Activated CD8-positive, alpha-beta memory T cell treated with anti-CD3 and anti-CD28 coated beads, Interleukin-2, amount 50 U/mL, for 4 hours (primary cell): ENCODE measurements around the gene RUFY1.
A peak's percentile ranks its signal among the peaks of the same experiment; 100 is the strongest.
"Not testable (repeated sequence)": the region's sequence is repeated elsewhere in the genome, so short reads cannot be mapped to it uniquely, and the experiment has no call there.

Experiments used
- DNase-seq: peaks from one replicate; pipeline ENCODE4 v3.0.0-alpha.2; 2020

The RUFY1 gene

DNA sequence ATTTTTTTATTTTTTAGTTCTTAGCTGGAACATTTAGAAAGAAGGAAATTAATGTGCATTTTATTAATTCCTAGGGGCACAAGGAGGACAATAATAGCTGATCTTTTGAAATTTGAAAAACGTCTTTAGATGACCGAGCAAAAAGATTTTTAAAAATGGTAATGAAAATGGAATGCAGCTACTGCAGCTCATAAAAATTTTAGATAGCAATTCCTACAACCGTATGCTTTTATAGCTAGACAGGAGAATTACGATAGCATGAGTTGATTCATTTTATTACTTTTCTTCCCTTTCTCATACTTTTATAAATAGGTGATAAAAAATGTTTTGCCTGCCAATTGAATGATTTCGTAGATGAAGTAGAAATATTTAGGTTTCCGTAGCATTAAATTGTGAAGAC, 13.7 kb upstream of the RUFY1 start:
- DNase-seq: no peak

DNA sequence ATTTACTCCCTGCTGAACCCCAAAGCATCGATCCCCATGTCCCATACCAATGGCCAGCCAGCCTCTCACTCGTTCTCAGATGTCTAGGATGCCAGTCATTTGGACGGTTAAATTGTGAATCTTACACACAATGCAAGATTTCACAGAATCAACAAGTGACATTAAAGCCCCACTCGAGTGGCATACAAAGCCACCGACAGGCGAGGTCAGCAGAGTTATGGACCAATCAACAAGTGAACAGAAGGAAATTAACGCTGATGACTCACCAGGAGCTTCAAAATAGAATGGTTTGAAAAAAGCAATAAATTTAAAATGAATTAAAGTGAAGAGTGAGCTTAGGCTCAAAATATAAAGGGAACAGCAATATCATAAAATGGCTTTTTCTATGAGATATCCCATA, 8.2 kb upstream of the RUFY1 start:
- DNase-seq: no peak

DNA sequence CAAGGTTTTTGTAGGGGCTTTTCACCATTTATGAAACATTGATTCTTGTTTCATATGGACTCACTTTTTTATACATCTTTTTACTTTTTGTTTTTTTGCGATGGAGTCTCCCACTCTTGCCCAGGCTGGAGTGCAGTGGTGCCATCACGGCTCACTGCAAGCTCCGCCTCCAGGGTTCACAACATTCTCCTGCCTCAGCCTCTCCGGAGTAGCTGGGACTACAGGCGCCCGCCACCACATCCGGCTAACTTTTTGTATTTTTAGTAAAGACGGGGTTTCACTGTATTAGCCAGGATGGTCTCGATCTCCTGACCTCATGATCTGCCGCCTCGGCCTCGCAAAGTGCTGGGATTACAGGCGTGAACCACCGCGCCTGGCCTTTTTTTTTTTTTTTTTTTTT, 7.1 kb upstream of the RUFY1 start:
- DNase-seq: not testable (repeated sequence)

DNA sequence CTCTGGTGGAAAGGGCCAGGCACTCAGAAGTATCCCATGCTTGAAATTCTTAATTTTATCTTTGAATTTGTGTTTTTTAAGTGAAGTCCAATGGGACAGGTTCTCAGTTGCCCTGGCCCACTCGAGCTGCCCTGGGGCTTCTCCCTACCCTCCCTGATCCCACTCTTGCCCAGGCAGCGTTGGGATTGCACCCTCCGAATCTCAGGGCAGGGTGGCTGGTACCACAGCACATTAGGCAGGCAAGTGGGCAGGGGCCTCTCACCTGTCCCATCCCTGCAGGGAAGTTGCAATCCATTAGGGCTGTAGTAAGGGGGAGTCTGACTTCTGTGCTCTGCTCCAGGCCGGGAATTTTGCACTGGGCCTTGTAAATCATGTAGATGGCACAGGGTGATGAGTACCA, 2.7 kb downstream of the RUFY1 start:
- DNase-seq: no peak

DNA sequence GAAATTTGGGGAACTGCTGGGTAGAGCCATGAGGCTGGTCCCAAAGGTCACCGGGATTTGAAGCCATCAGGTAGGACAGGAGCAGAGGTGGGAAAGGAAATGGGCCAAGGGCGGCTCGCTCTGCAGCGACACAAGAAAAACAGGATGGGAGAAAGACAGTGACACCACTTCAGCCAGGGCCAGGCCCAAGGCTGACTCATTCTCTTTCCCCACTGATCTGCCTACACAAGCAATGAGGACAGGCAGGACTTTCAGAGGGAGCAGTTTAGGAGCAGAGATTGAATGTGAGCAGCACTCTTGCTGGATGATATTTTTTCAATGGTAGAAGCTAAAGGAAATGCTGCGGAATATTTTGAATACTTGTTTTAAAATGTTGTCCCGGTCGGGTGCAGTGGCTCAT, 3.5 kb downstream of the RUFY1 start:
- DNase-seq: no peak

DNA sequence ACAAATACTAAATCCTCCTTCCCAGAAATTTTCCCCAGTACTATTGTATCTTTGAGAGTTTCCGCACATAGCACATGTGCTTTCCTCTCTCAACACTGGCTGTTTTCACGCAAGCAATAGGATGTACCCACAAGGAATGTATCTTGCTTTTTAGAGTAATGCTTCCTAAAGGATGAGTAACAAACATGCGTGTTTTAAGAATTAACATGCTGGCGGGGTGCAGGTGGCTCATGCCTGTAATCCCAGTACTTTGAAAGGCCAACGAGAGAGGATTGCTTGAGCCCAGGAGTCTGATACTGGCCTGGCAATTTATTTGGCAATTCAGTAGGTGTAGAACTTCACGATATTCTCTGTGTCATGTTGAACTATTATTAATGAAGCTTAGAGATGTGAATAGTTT, 4.6 kb downstream of the RUFY1 start:
- no peak for DNase-seq

DNA sequence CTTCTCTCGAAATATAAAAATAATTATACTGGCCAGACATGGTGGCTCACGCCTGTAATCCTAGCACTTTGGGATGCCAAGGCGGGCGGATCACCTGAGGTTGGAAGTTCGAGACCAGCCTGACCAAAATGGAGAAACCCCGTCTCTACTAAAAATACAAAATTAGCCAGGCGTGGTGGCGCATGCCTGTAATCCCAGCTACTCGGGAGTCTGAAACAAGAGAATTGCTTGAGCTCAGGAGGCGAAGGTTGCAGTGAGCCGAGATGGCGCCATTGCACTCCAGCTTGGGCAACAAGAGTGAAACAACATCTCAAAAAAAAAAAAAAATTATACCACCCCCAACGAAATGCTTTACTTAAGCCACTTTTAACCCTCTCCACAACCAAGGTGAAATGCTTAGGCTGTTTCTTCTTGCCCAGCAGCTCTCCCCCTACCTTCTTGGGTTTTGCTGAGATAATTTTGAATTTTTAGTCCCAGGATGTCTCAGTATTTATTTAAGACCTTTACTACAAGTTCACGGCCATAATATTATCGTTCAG, 8.0 kb downstream of the RUFY1 start:
- not testable (repeated sequence) for DNase-seq

DNA sequence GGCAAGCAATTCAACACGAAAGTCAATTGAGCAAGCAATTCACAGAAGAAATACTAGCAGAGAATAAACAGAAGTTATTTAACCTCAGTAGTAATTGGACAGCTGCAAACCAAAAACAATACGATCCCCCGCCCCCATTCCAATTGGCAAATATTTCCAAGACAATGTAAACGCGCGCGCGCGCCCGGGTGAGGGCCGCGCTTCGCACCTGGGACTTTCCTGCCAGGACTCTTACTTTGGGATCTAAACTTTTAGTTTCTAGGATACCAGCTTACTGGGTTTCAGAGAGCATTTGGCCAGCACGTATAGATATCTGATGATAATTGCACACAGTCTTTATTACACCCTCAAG, 8.6 kb downstream of the RUFY1 start:
- DNase-seq: no peak

DNA sequence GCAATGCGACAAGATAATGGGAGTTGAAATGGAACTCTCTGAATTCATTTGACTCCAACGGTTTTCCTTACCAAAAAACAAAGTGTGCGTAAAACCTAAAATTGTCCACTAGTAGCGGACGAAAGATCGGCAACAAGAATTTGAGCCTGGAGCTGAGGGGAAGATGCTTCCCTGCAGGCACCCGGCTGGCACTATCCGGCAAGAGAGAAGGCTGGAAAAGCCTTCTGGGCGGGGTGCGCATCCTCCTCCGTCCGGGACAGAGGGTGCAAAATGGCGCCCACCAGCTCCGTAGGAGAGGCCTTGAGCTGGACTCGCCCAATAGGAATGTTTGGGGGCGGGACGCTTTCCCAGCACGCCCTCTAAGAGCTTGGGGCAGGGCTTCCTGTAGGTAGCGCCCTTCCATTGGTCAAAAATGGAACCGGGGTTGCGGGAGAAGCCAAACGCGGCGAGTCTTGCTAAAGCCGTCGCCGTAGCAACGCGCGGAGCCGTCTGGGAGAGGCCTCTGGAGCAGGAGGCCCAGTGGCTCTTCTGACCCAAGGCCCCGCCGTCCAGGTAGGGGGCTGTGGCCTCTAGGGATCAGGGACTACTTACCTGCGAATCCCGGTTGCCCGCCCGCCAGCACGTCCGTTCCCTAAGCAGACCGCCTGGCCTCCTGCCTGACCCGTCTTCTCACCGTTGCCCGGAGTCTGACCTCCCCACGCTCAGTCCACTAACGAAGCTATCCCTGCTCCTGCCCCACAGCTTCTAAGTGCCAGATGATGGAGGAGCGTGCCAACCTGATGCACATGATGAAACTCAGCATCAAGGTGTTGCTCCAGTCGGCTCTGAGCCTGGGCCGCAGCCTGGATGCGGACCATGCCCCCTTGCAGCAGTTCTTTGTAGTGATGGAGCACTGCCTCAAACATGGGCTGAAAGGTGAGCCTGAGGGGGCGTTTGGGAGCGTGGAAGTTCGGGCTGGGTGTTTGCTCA, 9.2 kb downstream of the RUFY1 start:
- DNase-seq: peak; percentile 78

DNA sequence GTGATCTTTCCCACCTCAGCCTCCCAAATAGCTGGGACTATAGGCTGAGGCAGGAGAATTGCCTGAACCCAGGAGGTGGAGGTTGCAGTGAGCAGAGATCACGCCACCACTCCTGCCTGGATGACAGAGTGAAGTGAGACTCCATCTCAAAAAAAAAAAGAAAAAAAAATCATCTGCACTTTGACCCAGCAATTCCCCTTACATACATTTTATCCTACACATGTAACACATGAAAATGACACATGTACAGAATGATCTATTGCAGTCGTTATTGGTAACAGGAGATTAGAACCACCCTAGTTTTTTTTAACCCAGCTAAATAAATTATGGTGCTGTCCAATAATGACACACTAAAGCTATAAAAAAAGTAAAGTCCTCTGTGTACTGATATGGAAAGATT, 14.2 kb downstream of the RUFY1 start:
- DNase-seq: no peak

DNA sequence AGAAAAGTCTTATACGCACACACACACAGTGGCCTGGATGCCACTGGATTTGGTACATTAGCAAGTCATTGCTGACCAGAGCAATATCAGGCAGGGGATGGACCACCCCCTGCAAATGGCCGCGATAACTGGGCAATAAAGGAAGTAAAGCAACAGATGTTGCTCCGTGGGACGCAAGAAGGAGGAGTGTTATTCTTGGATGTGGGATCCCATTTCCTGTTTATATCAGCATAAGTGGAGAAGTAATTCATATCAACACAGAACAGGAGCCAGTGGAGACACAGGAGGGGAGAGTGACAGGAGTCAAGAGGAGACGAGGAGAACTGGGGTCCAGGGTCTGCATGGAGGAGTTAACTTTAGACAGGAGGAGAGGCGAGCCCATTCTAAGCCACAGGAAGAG, 18.4 kb downstream of the RUFY1 start:
- no peak for DNase-seq

DNA sequence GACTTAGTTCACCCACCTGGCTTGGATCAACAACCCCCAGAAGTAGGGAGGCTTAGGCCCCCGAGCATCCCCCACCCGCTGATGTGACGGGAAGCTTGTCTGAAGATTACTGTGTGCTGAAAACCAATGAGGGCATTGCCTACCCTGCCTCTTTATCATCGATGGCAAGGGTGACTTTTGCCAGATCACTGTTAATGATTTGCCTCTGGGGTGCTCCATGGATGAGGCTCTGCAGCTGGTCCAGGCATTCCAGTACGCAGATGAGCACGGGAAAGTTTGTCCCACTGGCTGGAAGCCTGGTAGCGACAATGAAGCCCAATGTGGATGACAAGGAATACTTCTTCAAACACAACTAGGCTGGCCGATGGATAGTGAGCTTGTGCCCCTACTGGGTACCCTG, 22.0 kb downstream of the RUFY1 start:
- DNase-seq: no peak

DNA sequence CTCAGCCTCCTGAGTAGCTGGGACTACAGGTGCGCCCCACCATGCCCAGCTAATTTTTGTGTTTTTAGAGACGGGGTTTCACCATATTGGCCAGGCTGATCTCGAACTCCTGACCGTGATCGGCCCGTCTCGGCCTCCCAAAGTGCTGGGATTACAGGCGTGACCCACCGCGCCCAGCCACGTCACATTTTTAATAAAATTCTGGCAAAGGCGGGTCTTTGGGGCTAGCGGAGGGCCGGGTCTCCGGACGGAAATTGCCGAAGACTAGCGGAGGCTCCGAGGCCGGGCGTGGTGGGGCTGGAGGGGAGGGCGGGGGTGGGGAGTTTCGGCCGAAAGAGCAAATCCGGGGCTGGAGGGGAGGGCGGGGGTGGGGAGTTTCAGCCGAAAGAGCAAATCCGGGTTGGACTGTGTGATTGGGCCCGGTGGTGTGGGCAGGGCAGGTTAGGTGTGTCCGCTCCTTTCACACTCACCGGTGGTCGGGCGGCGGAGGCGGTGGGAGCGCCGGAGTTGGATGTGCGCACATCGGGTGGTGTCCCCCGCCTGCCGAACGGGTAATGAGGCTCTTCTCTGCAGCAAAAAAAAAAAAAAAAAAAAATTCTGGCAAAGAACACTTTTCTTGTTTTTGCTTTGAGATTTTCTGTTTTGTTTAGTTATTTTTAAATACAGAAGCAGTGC, 27.1 kb downstream of the RUFY1 start:
- DNase-seq: no peak

DNA sequence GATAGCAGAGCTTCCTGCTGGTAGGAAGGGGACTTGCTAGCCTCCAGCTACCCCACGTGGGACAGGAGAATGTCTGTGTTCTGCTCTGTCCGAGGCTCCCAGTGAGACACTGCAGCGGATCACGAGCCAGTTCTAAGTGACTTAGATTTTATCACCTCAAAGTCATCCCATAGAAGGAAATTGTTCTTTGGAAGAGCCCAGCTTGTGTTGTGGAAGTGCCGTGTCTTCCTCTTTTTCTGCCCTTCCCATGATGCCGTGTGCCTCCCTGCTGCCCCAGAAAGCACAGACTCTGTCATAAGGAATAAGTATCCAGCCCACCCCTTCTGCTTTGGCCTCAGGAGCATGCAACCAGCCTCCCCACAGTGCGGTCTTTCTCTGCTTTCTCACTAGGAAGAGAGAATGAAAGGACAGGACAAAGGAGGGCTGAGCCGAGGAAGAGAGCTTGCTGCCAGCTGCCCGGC, 35.6 kb downstream of the RUFY1 start:
- DNase-seq: no peak

DNA sequence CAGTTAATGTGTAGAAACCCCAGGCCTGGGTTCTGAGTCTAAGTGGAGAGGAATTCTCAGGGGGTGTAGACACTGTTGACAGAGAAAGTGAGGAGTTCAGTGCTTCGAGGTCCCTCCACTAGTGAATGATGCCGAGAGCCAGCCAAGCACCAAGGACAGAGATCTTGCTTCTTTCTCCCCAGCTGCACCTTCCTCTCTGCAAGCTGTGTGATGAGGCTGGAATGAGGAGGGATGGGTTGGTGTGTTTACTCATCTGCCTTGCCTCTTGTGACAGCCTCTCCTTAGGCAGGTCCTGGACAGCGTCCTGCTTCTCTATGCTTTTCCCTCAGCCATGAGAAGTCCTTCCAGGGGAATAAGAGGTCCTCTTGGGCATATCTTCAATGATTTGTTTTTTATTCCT, 37.8 kb downstream of the RUFY1 start:
- no peak for DNase-seq

DNA sequence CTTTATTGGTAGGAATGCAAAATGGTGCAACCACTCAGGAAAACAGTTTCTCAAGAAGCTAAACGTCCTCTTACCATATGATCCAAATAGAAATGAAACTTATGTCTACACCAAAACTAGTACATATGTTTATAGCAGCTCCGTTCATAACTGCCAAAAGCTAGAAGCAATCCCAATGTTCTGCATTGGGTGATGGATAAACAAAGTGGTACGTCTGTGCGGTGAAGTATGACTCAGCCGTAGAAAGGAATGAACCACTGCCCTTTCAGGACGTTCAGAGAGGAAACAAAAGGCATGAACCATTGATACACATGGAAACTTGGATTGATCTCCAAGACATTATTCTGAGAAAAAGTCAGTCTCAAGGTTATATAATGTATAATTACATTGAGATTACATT, 45.6 kb downstream of the RUFY1 start:
- DNase-seq: no peak

DNA sequence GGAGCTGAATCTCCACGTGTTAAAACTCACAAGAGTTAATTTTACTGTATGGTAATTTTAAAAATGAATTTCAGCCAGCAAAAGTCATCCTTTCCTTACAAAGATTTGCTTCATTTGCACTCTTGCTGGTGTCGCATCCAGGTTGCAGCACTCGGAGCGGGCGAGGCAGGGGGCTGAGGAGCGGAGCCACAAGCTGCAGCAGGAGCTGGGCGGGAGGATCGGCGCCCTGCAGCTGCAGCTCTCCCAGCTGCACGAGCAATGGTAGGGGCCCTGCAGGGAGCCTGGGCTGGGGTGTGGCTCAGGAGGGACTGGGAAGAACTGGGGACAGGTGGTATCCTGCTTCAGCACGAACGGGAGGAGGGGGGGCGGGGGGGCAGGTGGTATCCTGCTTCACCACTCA, 46.1 kb downstream of the RUFY1 start:
- DNase-seq: no peak

DNA sequence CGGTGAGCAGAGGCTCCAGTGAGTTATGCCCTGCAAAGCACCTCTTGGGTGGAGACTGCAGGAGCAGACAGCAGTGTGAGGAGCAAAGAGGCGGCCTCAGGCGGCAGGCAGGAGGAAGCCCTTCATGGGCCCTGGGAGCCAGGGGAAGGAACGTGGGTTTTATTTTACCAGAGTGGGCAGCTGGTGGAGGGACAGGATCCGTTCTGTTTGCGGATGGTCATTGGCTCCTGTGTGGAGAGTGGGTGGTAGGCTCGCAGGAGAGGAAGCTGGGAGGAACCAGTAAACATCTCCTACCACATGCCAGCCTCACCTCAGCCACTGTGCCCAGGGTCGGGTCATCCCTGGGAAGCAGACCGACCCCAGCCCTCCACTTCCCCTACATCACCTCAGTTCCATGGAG, 48.7 kb downstream of the RUFY1 start:
- DNase-seq: no peak

DNA sequence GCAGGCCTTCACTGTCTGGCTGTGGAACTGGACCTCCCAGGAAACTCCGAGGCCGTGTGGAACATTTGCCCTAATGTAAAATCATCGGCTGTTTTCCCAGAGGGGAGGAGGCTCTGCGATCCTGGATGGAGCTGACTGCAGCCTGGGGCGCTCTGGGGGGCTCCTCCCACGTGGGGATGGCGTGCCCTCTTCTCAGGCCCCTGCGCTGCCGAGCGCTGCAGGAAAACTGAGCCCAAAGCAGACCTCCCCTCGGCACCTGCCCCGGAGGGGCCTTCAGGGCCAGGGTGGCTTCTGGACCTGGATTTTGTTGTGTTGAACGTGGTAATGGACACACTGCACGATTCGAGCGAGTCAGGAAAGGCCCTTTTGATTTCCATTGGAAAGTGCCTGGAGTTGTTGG, 49.2 kb downstream of the RUFY1 start:
- no peak for DNase-seq

DNA sequence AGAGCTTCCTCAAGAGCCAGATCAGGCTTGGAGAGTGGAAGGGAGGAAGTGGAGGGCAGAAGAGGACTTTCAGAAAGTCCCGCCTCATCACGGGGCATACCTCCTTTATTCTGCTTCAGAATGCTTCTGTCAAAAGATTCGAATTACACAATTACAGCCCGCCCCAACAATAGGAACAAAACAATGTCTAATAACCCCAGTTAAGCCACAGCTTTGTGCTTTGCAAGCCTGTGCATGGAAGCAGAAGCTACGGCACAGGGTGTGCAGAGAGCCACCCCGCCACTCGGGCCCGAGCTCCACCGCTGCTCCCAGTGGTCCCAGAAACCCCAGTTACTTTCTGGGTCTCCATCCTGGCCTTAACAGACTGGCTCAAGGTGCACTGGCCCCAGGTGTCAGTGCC, 49.6 kb downstream of the RUFY1 start:
- no peak for DNase-seq

DNA sequence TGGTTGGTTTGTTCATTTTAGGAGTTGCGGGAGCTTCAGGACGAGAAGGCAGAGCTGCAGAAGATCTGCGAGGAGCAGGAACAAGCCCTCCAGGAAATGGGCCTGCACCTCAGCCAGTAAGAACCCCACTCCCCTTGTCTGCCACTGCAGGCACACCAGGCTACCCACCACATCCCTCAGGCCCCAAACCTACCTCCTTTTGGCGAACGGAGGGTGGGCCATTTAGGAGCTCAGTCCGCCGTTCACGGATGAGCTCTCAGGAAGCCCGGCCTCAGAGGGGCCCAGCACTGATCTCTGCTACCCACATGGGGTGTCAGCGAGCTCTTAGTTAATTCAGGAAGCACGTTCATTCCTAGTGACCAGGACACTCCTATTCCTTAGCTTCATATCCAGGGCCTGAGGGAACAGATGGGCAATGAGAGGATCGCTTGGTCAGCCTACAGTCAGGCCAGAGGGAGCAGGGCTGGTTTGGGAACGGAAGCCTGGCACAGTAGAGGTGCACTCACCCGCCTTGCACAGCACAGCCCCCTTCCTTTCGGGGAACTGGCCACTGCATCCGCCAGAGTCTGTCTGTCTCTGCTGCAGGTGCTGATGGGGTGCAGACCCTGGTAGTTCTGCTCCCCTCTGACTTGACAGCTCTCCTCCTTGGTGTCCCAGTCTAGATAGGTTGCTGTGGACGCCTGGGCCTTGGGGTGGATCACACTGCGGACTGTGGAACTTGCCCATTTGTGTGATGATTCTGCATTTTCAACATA, 51.7 kb downstream of the RUFY1 start:
- DNase-seq: no peak

DNA sequence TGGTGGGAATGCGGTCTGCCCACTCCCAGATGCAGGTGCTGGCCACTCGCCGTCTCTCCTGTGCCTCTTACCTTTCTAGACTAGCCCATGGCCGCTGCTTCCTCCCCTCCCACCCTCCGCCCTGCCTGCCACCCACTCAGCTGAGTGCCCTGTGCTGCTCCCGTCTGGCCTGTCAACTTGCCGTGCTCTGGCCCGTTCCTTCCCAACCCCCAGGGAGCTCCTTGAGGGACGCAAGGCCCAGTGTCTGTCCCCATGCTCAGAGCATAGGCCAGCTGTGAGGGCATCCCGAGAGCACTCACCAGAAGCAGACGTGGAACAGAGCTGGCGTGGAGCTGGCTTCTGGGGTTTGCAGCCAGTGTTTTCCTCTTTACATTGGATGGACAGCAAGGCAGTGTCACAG, 53.0 kb downstream of the RUFY1 start:
- no peak for DNase-seq
